NCI-H748 (cell line): Measurements from ENCODE around the gene AHSG.
A peak's percentile ranks its signal among the peaks of the same experiment; 100 is the strongest.
"Not testable (repeated sequence)": the region's sequence is repeated elsewhere in the genome, so short reads cannot be mapped to it uniquely, and the experiment has no call there.

Experiments
- DNase-seq: peaks from one replicate; lab custom pipeline; 2025; ENCODE audit not compliant: unreplicated experiment; lab: John Stamatoyannopoulos, UW

AHSG gene

DNA sequence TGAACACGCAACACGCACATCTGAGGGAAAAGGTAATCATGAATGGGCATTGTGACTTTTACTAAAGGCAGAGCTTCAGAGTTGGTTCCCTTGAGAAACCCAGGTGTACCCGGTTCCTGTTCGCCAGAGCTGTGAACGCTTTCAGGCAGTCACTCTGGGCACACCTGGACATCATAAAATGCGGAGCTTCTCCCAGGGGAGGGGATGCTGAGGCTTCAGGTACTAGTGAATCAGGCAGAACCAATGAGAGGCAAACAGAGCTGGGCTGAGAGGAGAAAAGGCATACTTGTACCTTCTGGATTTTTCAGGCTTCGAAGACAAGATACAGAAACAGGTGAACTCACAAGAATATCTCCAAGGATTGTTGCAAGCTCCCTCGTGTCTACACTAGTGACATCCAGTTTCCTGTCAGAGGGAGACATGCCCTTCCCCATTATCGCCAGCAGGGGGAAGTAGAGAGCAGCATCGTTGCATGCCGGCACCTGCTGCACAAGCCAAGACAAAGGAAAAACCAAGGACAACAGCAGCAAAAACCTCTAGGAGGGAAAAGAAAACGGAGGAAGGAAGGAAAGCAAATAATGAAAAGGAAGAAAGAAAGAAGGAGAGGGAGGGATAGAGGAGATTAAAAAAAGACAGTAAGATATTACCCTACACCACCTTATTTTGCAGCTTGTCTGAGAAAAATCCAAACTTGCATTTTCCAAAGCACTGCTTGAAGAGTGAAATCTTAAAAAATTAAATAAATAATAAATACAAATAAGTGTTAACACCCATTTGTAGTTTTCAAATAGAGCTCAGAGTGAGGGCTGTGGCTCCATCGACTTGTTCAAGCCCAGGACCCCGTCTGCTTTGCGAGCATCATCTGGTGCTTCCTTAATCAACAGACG, 2.0 kb downstream of the AHSG start:
- DNase-seq, result peak; percentile 52

DNA sequence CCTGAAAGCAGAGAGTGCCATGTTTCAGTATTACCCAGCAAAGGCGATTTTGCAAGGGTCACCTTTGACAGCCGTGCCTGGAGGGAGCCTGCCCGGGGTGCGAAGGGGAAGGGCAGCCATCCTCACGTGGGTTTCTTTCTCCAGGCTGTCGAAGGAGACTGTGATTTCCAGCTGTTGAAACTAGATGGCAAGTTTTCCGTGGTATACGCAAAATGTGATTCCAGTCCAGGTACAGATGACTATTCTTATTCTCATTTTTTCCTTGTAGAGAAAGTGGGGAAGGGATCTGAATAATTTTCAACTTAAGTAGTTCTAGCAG, 3.4 kb downstream of the AHSG start:
- no peak for DNase-seq

DNA sequence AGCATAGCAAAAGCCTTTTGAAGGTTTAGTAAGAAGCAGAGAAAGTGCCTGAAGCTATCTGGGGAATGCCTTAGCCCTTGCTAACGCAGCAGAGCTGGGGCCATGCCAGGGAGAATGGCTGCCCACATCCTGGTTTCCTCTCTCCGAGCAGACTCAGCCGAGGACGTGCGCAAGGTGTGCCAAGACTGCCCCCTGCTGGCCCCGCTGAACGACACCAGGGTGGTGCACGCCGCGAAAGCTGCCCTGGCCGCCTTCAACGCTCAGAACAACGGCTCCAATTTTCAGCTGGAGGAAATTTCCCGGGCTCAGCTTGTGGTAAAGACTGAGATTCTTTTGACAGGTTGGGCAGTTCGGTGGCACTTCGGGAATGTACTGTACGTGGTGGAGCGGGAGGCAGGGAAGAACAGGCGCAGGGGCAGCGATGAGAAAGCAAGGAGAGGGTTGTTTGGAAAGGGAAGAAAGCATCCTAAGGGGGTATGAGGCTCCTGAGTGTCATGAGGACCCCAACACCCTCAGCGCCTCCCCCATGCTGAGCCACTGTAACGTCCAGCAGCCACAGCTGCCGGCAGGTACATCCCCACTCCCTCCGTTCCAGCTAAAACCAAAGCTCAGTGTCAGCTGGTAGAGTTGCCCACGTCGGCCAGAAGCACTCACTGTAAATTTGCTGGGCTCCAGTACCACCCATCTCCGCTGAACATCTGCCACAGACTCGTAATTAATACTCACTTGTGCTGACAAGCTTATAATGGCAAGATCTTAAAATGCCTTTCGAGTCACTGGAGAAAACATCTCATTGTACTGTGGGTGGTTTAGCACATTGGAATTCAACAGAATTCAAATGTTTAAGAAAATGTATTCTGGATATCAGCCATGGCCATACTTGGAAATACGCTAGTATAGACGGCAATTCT, 4.4 kb downstream of the AHSG start:
- peak; percentile 71 for DNase-seq

DNA sequence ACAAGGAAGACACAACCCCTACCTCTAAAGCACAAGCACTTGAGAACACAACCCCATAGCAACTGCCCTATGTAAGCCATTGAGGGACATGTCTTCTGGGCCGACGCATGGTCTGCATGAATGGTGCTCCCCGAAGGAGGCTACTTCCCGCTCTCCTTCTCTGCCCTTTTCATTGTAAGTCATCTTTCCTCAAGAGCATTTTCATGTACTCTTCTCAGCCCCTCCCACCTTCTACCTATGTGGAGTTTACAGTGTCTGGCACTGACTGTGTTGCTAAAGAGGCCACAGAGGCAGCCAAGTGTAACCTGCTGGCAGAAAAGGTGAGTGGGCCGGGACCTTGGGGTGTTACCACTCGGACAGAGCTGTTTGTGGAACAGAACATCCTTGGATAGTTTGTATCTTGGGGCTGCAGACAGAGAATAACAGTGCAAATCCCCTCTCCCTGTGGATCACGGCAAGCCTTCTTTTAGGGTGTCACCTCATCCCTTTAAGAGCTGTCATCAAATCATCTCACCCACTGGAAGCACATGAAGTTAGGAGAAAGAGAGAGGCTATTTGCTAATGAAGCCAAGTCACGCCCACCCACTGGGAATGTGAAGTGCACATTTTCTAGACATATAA, 5.6 kb downstream of the AHSG start:
- DNase-seq, result no peak

DNA sequence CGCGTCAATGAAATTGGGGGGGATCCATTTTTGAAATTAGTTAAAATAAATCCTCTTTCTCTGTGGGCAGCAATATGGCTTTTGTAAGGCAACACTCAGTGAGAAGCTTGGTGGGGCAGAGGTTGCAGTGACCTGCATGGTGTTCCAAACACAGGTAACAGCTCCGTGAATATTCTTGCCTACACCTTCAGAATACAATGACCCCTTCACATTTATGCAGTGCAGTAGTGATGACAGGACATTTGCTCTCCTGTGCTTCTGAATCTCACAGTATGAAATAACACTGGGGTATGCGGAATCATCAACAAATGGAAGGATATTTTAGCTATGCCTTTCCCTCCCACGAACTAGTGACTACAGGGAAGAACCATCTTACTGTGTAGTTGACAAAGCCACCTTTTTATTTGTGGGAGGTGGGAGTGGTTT, 6.9 kb downstream of the AHSG start:
- no peak for DNase-seq

DNA sequence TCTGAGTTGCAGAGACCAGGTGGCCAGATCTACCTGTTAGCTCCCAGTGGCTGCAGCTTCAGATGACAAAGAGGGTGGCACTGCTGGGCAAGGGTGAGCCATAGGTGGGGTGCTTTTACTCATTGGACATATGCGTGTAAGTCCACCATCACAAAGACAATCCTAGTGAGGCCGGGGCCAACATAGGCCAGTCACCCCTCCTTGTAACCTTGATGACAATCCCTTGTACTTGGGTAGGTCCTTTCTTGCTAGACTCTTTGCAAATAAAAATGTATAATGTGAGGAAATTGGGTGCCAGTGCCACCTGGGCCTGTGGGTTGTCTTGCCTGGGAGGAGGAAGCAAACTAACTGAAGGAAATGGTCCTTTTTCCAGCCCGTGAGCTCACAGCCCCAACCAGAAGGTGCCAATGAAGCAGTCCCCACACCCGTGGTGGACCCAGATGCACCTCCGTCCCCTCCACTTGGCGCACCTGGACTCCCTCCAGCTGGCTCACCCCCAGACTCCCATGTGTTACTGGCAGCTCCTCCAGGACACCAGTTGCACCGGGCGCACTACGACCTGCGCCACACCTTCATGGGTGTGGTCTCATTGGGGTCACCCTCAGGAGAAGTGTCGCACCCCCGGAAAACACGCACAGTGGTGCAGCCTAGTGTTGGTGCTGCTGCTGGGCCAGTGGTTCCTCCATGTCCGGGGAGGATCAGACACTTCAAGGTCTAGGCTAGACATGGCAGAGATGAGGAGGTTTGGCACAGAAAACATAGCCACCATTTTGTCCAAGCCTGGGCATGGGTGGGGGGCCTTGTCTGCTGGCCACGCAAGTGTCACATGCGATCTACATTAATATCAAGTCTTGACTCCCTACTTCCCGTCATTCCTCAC, 7.6 kb downstream of the AHSG start:
- no peak for DNase-seq

DNA sequence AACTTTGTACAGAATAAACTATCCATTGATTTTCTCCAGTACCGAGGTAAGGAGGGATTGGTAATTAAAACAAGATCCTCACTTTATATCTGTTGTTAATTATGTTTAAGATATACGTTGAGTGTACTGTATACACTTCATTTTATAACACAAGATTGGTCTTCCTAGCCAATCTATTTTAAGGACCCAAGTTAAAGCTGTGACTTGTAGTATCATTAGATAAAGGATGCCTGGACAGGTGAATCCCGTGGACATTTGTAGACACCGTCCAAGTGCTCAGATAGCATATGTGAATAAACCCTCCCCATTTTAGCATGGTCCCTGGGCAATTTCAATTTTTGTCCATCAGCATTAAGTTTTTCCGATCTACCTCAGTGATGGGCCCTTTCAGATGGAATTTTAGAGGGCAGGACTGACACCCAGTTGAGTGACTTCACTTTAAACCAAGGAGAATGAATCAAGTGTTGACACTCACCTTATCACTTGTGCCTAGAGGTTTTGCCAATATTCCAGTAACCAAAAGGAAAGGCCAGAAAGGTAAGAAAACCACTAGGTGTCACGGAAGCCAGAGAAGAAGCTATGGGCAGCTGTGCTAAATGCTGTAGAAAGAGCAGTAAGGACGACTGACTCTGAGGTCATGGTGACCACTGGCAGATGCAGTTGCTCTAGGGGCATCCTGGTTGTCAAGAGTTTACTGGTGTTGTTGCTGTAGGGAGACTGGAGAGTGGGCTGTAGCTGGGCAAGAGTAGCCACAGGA, 9.2 kb downstream of the AHSG start:
- DNase-seq, result no peak

DNA sequence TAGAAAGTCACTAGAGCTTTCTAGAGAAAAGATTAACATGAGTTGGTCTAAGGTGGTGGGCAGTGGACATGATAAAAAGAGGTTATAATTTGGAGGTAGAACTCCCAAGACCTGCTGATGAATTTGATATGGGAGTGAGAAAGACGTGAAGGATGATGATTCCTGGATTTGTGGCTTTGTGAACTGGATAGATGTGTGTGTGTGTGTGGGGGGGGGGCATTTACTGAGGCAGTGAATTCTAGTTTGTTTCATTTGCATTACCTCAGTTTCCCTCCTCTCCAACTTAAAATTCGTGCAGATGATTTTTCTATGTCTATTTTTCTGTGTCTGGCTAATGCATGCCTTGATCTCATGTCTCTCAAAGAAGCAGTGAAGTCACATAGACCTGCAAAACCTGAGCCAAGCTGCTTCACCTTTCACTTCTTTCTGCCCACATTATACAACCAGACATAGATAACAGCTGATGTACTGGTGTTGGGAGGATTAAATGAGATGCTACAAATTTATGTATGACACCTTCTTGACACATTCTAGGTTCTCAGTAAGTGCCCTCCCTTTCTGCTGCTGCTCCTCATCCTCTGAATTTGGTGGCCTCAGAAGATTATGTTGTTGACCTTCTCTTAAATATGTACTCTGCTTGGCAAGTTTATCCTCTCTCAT, 9.9 kb downstream of the AHSG start:
- DNase-seq, result no peak

DNA sequence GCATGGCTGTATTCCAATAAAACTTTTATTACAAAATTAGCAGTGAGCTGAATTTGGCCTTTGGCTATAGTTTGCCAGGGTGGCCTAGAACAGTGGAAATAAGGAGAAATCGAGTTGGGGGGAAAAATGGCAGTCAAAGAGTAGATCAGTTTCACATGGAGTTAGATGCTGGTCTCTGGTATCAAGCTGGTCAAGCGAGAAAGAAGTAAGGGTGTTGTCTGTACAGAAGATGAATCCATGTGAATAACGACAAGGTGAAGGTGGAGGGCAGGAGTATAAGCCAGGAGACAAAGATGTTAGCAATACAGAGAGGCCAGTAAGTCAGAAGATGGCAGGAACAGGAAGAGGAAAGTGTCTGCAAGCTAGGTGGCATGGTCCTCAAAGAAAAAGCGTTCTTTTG, 11.7 kb downstream of the AHSG start:
- DNase-seq, result no peak

DNA sequence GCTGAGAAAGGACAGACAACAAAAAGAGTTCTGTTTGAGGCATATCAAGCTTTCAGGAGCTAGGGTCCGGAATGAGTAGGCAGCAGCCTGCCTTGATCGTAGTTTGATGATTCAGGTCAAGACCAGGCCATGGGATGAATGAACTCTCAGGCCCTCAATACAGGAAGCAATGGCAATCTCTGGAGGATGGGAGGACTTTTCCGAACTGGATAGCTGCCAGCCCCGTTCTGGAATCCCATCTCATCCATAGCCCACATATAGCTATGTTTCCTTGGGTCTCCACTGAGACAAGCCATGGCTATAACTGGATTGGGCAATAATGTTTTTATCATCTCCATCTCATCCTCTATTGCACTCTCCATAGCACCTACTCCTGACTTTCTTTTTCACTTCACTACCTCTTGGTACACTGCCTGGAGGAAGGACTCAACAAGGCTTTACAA, 12.8 kb downstream of the AHSG start:
- DNase-seq, result no peak

DNA sequence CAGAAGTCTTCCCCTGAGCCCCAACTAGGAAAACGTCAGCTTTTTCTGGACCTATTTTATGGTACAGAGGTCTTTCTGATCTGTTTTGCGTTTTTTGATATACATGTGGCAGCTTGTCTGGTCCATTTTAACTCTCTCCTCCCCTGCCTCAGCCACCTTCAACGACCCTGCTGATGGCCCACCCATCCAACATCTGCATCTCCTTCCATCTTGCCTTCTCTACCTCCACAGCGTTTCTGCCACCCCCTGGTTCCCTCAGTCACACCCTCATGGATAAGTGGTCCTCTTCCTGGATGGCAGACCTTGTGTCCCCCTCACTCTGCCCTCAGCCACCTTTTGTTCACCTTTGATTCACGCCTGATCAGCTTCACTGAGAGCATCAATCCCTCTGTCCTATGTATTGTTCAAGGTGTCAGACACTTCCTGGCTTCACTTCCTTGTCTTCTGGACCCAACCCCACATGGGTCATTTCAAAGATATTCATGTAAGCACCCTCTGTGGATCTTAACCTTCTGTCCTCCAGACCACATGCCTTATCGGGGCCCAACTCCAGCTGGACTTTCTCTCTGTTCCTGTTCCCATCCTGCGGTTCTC, 13.5 kb downstream of the AHSG start:
- DNase-seq, result no peak

DNA sequence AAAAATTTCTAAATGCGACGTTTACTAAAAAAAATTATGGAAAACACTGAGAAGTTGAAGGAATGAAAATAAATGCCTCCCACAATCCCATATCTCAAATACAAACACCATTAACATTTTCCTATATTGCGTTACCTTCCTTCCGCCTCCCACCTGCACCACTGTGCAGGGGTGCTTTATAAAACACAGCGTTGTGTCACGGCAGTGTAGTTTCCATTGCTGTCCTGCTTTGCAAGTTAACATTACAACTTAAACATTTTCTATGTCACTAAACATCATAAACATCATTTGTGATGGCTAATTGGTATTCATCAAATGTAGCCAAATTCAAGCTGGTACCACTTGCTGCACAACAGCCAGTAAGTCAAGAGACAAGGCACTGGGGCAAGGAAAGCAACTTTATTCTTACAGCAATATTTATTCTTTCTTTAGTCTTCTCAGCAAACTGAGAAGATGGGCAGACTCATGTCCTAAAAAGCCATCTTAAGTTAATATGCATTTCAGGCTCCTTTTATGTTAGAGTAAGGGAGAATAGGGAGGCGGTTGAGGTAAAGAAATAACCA, 15.1 kb downstream of the AHSG start:
- DNase-seq, result no peak

DNA sequence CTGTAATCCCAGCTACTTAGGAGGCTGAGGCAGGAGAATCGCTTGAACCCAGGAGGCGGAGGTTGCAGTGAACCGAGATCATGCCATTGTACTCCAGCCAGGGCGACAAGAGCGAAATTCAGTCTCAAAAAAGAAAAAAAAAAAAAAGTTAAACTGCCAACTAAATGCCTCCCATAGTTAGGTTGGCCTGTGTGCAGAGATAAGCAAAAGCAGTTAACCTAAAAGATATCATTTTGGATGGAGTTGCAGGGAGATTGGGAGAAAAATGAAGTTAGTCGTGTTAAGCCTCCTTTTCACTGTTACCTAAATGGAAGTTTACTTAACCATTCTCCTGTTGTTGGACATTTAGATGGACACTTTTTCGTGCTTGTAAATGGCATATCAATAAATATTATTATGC, 15.9 kb downstream of the AHSG start:
- DNase-seq, result no peak

DNA sequence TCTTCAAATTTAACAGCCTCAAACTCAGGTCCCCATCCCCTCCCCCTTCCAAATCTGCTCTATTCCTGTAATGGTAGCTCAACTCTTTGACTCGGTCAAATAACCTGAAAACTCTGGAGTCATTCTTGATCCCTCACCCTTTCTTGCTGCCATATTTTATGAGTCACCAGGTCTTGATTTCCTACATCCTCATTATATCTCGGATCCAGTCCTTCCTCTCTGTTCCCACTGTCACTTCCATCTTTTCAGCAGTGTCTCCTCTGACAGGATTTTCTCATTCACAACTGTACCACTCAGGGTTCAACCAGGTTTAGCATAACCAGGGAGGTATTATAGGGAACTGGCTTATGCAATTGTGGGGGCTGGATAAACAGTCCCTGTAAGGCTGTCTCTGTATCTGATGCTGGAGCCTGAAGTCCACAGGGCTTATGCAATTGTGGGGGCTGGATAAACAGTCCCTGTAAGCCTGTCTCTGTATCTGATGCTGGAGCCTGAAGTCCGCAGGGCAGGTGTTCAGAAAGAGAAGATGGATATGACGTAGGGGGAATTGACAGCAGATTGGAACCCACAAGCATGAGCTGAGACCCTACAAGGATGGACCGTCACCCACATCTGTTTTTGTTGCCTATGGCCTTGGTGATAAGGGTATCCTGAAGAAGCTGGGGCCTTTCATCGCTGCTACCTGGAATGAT, 18.2 kb downstream of the AHSG start:
- DNase-seq, result no peak

DNA sequence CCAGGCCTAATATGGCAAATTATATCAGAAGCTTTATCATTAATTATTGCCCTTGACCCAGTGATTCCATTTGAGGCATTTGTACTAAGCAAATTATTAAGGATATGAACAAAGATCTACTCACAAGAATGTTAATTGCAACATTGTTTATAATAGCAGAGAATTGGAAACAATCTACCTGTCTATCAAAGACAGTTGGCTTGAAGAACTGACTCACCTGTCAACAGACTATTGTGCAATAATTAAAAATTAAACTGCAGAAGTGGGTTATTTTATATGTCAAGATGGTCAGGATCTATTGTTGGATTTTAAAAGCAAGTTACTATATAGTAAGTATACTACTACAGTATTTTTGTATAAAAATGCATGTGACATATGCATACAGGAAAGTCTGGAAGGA, 20.6 kb downstream of the AHSG start:
- DNase-seq, result no peak

DNA sequence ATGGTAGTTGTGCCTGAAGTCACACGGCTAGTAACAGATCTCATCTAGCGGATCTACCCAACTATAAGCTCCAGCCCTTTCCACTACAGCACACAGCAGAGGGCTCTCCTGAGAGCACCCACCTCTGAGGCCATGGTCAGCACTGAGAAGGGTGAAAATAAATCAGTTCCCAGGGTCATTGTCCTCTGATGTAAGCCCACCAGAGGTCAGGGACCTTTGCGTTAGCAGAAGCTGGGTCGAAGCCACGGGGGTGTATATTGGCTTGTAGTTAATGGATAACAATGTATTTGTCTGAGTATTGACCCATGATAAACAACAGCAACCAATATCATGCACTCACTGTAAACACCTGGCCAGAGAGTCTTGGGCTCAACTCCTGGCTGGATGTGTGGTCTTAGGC, 21.3 kb downstream of the AHSG start:
- not testable (repeated sequence) for DNase-seq

DNA sequence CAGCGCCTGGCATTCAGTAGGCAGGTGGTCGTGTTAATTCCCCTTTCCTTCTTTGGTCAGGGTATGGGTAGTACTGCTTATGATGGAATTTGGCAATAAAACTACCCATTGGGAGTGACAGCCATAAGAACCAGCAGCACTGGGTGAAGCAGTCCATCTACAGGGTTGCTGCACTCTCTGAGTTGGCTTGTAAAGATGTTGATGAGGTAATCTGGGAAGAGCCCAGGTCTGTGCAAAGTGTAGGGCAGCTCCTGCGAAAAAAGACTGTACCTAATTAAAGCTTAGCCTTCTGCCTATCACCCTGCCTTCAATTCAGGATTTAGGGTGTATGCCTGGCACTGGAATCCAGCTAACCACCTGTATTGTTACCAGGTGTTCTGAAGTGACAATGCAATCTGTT, 22.7 kb downstream of the AHSG start:
- DNase-seq, result no peak

DNA sequence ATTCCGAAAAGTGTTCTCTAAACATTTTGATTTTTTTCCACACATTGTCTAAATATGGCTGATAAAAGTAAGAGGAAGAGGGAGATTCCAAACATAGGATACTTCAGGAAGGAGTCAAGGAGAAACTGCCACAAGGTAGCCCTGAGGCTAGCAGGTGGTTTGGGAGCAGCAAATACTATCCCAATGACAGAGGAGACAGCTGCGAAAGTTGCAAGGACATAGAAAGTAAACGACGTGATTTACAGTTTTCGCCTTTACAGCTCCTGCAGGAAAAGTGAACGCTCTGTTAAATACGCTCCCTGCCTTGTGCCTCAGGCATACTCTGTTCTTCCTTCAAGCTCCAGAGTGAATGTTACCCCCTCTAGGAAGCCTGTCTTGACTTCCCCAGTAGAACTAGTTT, 23.7 kb downstream of the AHSG start:
- DNase-seq, result no peak
